Upper lobe of left lung (tissue), 4 donors: Measurements from ENCODE around the gene HSD17B3.

Experiments used
- CTCF ChIP-seq, 6 experiments: fragments of 450-650 bp in 4 of 6; fragments of 200-600 bp in 2 of 6; sonication (generic) in 2 of 6; IDR thresholded peaks; one replicate each; pipeline ENCODE4 v1.5.1; 2016 to 2019; ENCODE audit warnings: antibody characterized with exemption in 6 of 6
- EP300 ChIP-seq, 4 donors: sonication (generic); formaldehyde crosslinking; IDR thresholded peaks; one replicate each; pipeline ENCODE4 v1.5.1; 2017; ENCODE audit warnings: antibody characterized with exemption in 4 of 4, control low read depth in 2 of 4
- POLR2AphosphoS5 ChIP-seq, 2 donors: sonication (generic); formaldehyde crosslinking; IDR thresholded peaks; one replicate each; pipeline ENCODE4 v1.5.1; 2017; ENCODE audit warnings: antibody characterized with exemption in 2 of 2

DNA sequence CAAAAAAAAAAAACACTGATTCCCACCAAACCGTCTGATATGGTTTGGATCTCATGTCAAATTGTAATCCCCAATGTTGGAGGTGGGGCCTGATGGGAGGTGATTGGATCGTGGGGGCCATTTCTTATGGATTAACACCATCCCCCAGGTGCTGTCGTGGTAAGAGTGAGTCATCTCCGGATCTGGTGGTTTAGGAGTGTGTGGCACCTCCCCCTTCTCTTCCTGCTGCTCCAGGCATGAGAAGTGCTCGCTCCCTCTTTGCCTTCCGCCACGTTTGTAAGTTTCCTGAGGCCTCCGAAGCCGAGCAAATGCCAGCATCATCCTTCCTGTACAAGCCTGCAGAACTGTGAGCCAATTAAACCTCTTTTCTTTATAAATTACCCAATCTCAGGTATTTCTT is 45.2 kb downstream of the HSD17B3 start:
- TF ChIP-seq CTCF (IDR thresholded peaks at IDR 0.05) = no peak
- TF ChIP-seq POLR2AphosphoS5 (IDR thresholded peaks at IDR 0.05) = no peak
- no peak for TF ChIP-seq EP300 (IDR thresholded peaks at IDR 0.05)
